Stimulated activated naive B cell treated with anti-CD40 and anti-IgM and Interleukin-4, amounts not matched to agents 10 μg/mL and 1 μg/mL and 100 μg/mL, for 72 hours (primary cell): ENCODE data around the gene MDFIC.

ENCODE experiments used
- ATAC-seq, 2 donors: fragments of 150-1000 bp; cut with Tn5 transposase; replicated peaks; 2 replicates each; pipeline ENCODE4 v1.10.0; 2021; ENCODE audit warnings: moderate library complexity in 1 of 2
- DNase-seq: peaks from one replicate; pipeline ENCODE4 v3.0.0; 2021
- H3K27ac Mint-ChIP-seq: one replicate; pipeline ENCODE4 v1.8.0; 2022; ENCODE audit warnings: mild to moderate bottlenecking, mixed read lengths
- H3K27me3 Mint-ChIP-seq, 2 donors: one replicate each; pipeline ENCODE4 v1.8.0; 2022; ENCODE audit warnings: mixed read lengths in 2 of 2
- H3K36me3 Mint-ChIP-seq, 2 donors: one replicate each; pipeline ENCODE4 v1.8.0; 2022; ENCODE audit warnings: mixed read lengths in 2 of 2, mild to moderate bottlenecking in 1 of 2
- H3K4me1 Mint-ChIP-seq, 2 donors: one replicate each; pipeline ENCODE4 v1.8.0; 2022; ENCODE audit warnings: mixed read lengths in 2 of 2, mild to moderate bottlenecking in 1 of 2
- H3K4me3 Mint-ChIP-seq, 2 donors: one replicate each; pipeline ENCODE4 v1.8.0; 2022; ENCODE audit warnings: mild to moderate bottlenecking in 2 of 2, mixed read lengths in 2 of 2, moderate library complexity in 1 of 2
- H3K9me3 Mint-ChIP-seq, 2 donors: one replicate each; pipeline ENCODE4 v1.8.0; 2022; ENCODE audit warnings: mixed read lengths in 2 of 2, mild to moderate bottlenecking in 1 of 2

Gene MDFIC

DNA sequence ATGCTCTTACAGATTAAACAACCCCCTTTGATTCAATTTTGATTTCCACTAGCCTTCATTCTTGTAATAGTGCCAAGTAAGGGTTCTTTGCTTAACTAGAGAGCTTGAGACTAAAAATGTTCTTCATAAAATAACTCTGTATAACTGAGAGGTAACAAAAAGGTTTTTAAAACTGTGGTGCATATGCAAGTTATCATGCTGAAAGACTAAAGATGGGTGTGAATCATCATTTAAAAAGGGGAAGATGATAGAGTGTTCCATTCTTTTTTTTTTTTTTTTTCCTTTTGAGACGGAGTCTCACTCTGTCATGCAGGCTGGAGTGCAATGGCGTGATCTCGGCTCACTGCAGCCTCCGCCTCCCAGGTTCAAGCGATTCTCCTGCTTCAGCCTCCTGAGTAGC lies 11.1 kb downstream of the MDFIC start:
- Mint-ChIP-seq H3K27ac (peak overlapping the region; percentile 78), H3K9me3 (no peaks in the 10 kb centered on the region), H3K36me3 (peaks cover 13 to 15% of the 10 kb centered on the region in 2 donors), H3K27me3 (no peaks in the 10 kb centered on the region), H3K4me1 (peaks cover 24 to 45% of the 10 kb centered on the region in 2 donors), H3K4me3 (peak overlapping the region; percentile 52)
- ATAC-seq (peak; percentile 22 to 26), DNase-seq (no peak)

DNA sequence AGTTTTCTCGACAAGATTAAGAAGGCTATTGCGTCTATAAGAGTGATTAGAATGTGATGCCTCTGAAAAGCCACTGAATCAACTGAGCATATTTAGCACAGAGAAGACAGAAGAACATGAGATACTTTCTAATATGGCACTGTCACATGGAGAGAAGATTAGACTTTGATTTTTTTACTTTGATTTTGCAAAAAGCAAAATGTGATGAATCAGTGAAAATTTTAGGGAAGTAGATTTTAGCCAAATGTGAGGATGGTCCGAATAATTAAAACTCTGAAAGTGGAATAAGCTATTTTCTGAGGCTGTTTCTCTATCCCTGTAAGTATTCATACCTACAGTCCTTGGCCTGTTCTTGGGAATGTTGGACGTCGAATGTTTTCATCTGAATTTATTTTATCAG lies 11.8 kb downstream of the MDFIC start:
- Mint-ChIP-seq H3K4me3 (peak overlapping the region; percentile 52), H3K36me3 (peaks cover 13 to 15% of the 10 kb centered on the region in 2 donors), H3K27me3 (no peaks in the 10 kb centered on the region), H3K27ac (peak overlapping the region; percentile 78), H3K9me3 (no peaks in the 10 kb centered on the region), H3K4me1 (peaks cover 24 to 45% of the 10 kb centered on the region in 2 donors)
- DNase-seq (no peak), ATAC-seq (no peak)

DNA sequence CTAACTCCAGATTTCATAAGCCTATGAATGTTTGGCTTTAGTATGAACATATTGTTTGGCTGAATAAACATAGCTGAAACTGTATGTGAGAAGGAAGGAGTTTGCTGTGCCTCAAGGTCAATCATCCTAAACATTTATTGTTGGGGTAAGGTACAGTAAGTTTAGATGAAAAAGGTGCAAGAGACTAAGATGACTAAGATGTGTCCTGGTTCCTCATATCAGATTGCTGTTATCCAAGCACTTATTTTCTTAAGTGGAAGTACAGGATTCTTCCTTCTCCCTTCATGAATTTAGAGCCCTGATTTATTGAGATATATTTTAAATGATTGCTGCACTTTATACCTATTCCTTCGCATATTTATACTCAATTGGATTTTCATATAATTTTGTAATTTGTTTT lies 12.2 kb downstream of the MDFIC start:
- Mint-ChIP-seq H3K4me1 (peaks cover 24 to 45% of the 10 kb centered on the region in 2 donors), H3K27ac (no peak overlapping the region), H3K27me3 (no peaks in the 10 kb centered on the region), H3K4me3 (peak overlapping the region in 1 of 2 donors; percentile 7), H3K9me3 (no peaks in the 10 kb centered on the region), H3K36me3 (peaks cover 13 to 15% of the 10 kb centered on the region in 2 donors)
- ATAC-seq (no peak), DNase-seq (no peak)

GRCh38 chr7:114934713-114935112 lies 12.8 kb downstream of the MDFIC start:
- Mint-ChIP-seq H3K4me3 (peak overlapping the region in 1 of 2 donors; percentile 35), H3K27me3 (no peaks in the 10 kb centered on the region), H3K9me3 (no peaks in the 10 kb centered on the region), H3K36me3 (peaks cover 13 to 15% of the 10 kb centered on the region in 2 donors), H3K4me1 (peaks cover 24 to 45% of the 10 kb centered on the region in 2 donors), H3K27ac (peak overlapping the region; percentile 25)
- DNase-seq, result no peak
- no peak for ATAC-seq

GRCh38 chr7:114936471-114936870 lies 14.6 kb downstream of the MDFIC start:
- DNase-seq (no peak), ATAC-seq (no peak)
- Mint-ChIP-seq H3K36me3 (peaks cover 22 to 27% of the 10 kb centered on the region in 2 donors), H3K4me1 (peaks cover 30 to 51% of the 10 kb centered on the region in 2 donors), H3K4me3 (no peak overlapping the region), H3K27me3 (no peaks in the 10 kb centered on the region), H3K27ac (no peak overlapping the region), H3K9me3 (peaks cover 2% of the 10 kb centered on the region in 2 donors)

GRCh38 chr7:114937446-114937845 lies 15.6 kb downstream of the MDFIC start:
- H3K36me3 Mint-ChIP-seq, result peaks cover 24 to 29% of the 10 kb centered on the region in 2 donors
- DNase-seq (no peak), ATAC-seq (no peak)
- H3K4me1 Mint-ChIP-seq, result peaks cover 29 to 49% of the 10 kb centered on the region in 2 donors
- no peak overlapping the region for H3K27ac Mint-ChIP-seq
- H3K4me3 Mint-ChIP-seq, result no peak overlapping the region
- H3K9me3 Mint-ChIP-seq, result peaks cover 2 to 5% of the 10 kb centered on the region in 2 donors
- no peaks in the 10 kb centered on the region for H3K27me3 Mint-ChIP-seq

- H3K4me1 Mint-ChIP-seq, result peaks cover 28 to 49% of the 10 kb centered on the region in 2 donors
- ATAC-seq (no peak), DNase-seq (no peak)
- H3K36me3 Mint-ChIP-seq, result peaks cover 23 to 35% of the 10 kb centered on the region in 2 donors
- H3K4me3 Mint-ChIP-seq, result no peak overlapping the region
- H3K9me3 Mint-ChIP-seq, result peaks cover 2 to 5% of the 10 kb centered on the region in 2 donors
- H3K27ac Mint-ChIP-seq, result no peak overlapping the region
- no peaks in the 10 kb centered on the region for H3K27me3 Mint-ChIP-seq
These were observed 16.9 kb downstream of the MDFIC start for GRCh38 chr7:114938785-114939184.

GRCh38 chr7:114939484-114940097 lies 17.7 kb downstream of the MDFIC start:
- H3K27me3 Mint-ChIP-seq, result no peaks in the 10 kb centered on the region
- DNase-seq, result no peak
- H3K36me3 Mint-ChIP-seq, result peaks cover 28 to 39% of the 10 kb centered on the region in 2 donors
- no peak overlapping the region for H3K4me3 Mint-ChIP-seq
- no peak overlapping the region for H3K27ac Mint-ChIP-seq
- ATAC-seq, result no peak
- peaks cover 27 to 49% of the 10 kb centered on the region in 2 donors for H3K4me1 Mint-ChIP-seq
- peaks cover 2 to 5% of the 10 kb centered on the region in 2 donors for H3K9me3 Mint-ChIP-seq

- H3K27me3 Mint-ChIP-seq, result no peaks in the 10 kb centered on the region
- H3K27ac Mint-ChIP-seq, result peak overlapping the region; percentile 53
- no peak overlapping the region for H3K4me3 Mint-ChIP-seq
- peaks cover 2 to 5% of the 10 kb centered on the region in 2 donors for H3K9me3 Mint-ChIP-seq
- ATAC-seq, result no peak
- peaks cover 30 to 51% of the 10 kb centered on the region in 2 donors for H3K4me1 Mint-ChIP-seq
- peaks cover 33 to 45% of the 10 kb centered on the region in 2 donors for H3K36me3 Mint-ChIP-seq
- no peak for DNase-seq
These were observed 18.3 kb downstream of the MDFIC start for GRCh38 chr7:114940220-114940619.

DNA sequence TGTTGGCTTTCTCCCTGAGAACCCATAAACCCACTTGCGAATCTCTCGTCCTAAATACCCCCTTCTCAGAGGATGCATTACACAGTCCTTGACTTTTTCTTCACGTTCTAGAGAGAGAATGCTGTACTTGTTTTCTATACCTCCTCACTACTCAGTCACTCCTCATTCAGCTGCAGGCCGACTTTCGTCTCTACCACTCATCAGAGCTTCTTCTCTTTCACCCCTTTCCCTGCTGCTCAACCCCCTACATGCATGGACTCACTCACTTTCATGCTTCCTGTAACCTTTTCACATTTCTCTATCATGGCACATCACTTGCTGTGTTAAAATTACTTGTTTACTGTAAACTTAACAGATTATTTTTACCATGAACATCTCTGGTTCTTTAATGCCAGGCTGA lies 19.8 kb downstream of the MDFIC start:
- Mint-ChIP-seq H3K4me1 (peaks cover 35 to 60% of the 10 kb centered on the region in 2 donors), H3K27ac (peak overlapping the region; percentile 1), H3K9me3 (peaks cover 2 to 5% of the 10 kb centered on the region in 2 donors), H3K36me3 (peaks cover 38 to 50% of the 10 kb centered on the region in 2 donors), H3K27me3 (no peaks in the 10 kb centered on the region), H3K4me3 (peak overlapping the region; percentile 3 to 22)
- no peak for DNase-seq
- no peak for ATAC-seq

- peak; percentile 91 to 95 for ATAC-seq
- Mint-ChIP-seq H3K4me1 (peaks cover 33 to 69% of the 10 kb centered on the region in 2 donors), H3K9me3 (peaks cover 5% of the 10 kb centered on the region in 2 donors), H3K4me3 (peak overlapping the region in 1 of 2 donors; percentile 29), H3K36me3 (peaks cover 47 to 53% of the 10 kb centered on the region in 2 donors), H3K27me3 (no peaks in the 10 kb centered on the region), H3K27ac (peak overlapping the region; percentile 53)
- no peak for DNase-seq
These were observed 20.7 kb downstream of the MDFIC start for GRCh38 chr7:114942446-114943175.

GRCh38 chr7:114943530-114943929 lies 21.6 kb downstream of the MDFIC start:
- ATAC-seq, result no peak
- Mint-ChIP-seq H3K27ac (no peak overlapping the region), H3K27me3 (no peaks in the 10 kb centered on the region)

DNA sequence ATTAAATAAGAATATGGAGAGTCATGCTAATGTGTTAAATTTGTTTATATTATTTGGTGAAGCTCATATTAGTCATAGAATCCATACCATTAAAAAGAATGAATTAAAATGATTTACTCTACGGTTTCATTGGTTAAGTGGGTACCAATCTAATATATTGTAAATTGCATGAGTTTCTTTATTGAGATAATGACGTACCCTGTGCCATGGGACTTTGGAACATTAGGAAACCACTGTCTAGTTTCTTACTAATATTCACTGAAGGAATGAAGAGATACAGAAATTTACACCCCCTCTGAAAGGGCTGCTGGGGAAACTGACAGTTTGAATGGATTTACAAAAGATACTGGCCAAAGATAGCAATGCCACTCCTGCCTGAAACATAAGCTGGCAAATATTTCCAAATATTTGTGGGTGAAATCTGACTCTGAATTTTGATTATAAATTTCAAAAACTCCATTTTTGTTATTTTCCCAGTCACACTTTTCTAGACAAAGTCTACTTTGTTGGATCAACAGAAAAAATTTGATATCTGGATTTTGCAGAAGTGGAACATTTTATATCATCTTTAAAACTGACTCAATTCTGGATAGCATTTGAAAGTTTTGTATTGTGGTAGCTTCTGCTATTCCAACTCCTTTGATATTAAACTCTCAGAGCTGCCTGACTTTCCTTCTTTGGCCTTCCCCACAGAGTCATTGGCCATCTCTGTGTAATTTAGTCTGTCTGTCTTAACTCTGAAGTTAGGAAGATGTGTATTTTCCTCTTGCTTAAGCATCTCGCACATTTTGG lies 22.3 kb downstream of the MDFIC start:
- Mint-ChIP-seq H3K9me3 (peaks cover 5% of the 10 kb centered on the region in 2 donors), H3K27ac (peak overlapping the region; percentile 80), H3K27me3 (no peaks in the 10 kb centered on the region), H3K4me1 (peaks cover 40 to 83% of the 10 kb centered on the region in 2 donors), H3K4me3 (peak overlapping the region in 1 of 2 donors; percentile 46), H3K36me3 (peaks cover 53 to 57% of the 10 kb centered on the region in 2 donors)
- DNase-seq, result no peak
- ATAC-seq, result peak in 1 of 2 donors; percentile 30

More at GRCh38 chr7:114943530-114943929, 21.6 kb downstream of the MDFIC start:
- Mint-ChIP-seq H3K9me3 (peaks cover 5% of the 10 kb centered on the region in 2 donors), H3K4me1 (peaks cover 37 to 77% of the 10 kb centered on the region in 2 donors), H3K4me3 (no peak overlapping the region), H3K36me3 (peaks cover 53 to 56% of the 10 kb centered on the region in 2 donors)
- no peak for DNase-seq
